ENCODE results near the gene TYW5. TPM values are rescaled to one million over a fixed set of nuclear protein-coding genes. Genes with fewer than 3 reads are reported as not detected.
"Not testable (repeated sequence)": the region's sequence is repeated elsewhere in the genome, so short reads cannot be mapped to it uniquely, and the experiment has no call there.

TYW5 gene
- total RNA-seq, 2 donors from 2014 or later, result 16.0 to 16.3 TPM

DNA sequence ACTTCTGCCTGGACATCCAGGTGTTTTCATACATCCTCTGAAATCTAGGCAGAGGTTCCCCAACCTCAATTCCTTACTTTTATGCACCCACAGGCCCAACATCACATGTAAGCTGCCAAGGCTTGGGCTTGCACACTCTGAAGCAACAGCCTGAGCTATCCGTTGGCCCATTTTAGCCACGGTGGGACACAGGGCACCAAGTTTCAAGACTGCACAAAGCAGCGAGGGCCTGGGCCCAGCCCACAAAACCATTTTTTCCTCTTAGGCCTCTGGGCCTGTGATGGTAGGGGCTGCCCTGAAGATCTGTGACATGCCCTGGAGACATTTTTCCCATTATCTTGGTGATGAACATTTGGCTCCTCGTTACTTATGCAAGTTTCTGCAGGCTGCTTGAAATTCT lies 38.3 kb downstream of the TYW5 start:
- no peaks in the 10 kb centered on the region for H3K27me3 Mint-ChIP-seq (ENCODE audit: insufficient read depth)
- Histone ChIP-seq H3K4me1 (ENCODE audit: control insufficient read depth, insufficient read depth, low read length) (no peaks in the 10 kb centered on the region), H3K4me3 (ENCODE audit: low read length) (peak overlapping the region; percentile 68), H3K27ac (ENCODE audit: low read depth, low read length) (no peak overlapping the region), H3K27me3 (ENCODE audit: control insufficient read depth, insufficient read depth, low read length, poor library complexity, severe bottlenecking) (no peaks in the 10 kb centered on the region), H3K9ac (ENCODE audit: extremely low read depth, low read length, poor library complexity, severe bottlenecking) (no peak overlapping the region), H3K36me3 (ENCODE audit: control insufficient read depth, insufficient read depth, low read length) (peaks cover 69% of the 10 kb centered on the region), H3K9me3 (ENCODE audit: control insufficient read depth, low read length) (peaks cover 54% of the 10 kb centered on the region)
- H3K27ac Mint-ChIP-seq, result no peak overlapping the region
- no peak overlapping the region for H3K4me3 Mint-ChIP-seq
- peaks cover 36% of the 10 kb centered on the region for H3K9me3 Mint-ChIP-seq
- no peak for DNase-seq
- TF ChIP-seq, protein P1, sequence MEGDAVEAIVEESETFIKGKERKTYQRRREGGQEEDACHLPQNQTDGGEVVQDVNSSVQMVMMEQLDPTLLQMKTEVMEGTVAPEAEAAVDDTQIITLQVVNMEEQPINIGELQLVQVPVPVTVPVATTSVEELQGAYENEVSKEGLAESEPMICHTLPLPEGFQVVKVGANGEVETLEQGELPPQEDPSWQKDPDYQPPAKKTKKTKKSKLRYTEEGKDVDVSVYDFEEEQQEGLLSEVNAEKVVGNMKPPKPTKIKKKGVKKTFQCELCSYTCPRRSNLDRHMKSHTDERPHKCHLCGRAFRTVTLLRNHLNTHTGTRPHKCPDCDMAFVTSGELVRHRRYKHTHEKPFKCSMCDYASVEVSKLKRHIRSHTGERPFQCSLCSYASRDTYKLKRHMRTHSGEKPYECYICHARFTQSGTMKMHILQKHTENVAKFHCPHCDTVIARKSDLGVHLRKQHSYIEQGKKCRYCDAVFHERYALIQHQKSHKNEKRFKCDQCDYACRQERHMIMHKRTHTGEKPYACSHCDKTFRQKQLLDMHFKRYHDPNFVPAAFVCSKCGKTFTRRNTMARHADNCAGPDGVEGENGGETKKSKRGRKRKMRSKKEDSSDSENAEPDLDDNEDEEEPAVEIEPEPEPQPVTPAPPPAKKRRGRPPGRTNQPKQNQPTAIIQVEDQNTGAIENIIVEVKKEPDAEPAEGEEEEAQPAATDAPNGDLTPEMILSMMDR (conservative IDR thresholded peaks at IDR 0.05), result no peak
- peaks cover 67% of the 10 kb centered on the region for H3K36me3 Mint-ChIP-seq (ENCODE audit: low read depth)
- 96 to 100% methylated on average over 3 to 4 of the region's 4 CpGs for WGBS, 2 experiments (ENCODE audit: insufficient coverage in 1 of 2, insufficient read length in 1 of 2)
- peaks cover 5% of the 10 kb centered on the region for H3K4me1 Mint-ChIP-seq

DNA sequence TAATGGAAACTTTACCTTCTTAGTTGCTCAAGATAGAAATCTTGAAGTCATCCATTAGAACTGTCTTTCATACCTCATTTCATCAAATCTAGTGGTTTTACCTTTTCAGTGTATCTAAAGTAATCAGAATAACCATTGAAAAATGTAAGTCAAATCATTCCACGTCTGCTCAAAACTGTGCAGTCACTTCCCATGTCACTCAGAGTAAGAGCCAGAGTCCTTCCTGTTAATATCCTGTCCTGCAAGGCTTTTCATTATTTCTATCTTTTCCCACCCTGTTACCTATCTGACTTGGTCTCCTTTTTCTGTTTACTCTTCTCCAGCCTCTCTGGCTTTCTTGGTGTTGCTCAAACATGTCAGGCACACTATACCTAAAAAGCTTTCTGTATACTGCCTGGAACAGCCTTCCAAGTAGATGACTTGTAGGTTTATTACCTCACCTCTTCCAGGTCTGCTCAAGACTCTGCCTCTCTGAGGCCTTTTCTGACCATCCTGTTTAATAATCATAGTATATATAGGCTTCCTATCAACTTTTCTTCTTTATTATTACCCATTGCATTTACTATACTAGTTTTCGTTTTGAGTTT lies 40.8 kb downstream of the TYW5 start:
- TF ChIP-seq, protein P1 (conservative IDR thresholded peaks at IDR 0.05), result no peak
- peaks cover 7% of the 10 kb centered on the region for H3K4me1 Mint-ChIP-seq
- H3K27ac Mint-ChIP-seq, result no peak overlapping the region
- H3K9me3 Mint-ChIP-seq, result peaks cover 32% of the 10 kb centered on the region
- no peak overlapping the region for H3K4me3 Mint-ChIP-seq
- Histone ChIP-seq H3K27ac (ENCODE audit: low read depth, low read length) (no peak overlapping the region), H3K27me3 (ENCODE audit: control insufficient read depth, insufficient read depth, low read length, poor library complexity, severe bottlenecking) (no peaks in the 10 kb centered on the region), H3K4me1 (ENCODE audit: control insufficient read depth, insufficient read depth, low read length) (no peaks in the 10 kb centered on the region), H3K4me3 (ENCODE audit: low read length) (peak overlapping the region; percentile 76), H3K9me3 (ENCODE audit: control insufficient read depth, low read length) (peaks cover 47% of the 10 kb centered on the region), H3K36me3 (ENCODE audit: control insufficient read depth, insufficient read depth, low read length) (peaks cover 55% of the 10 kb centered on the region), H3K9ac (ENCODE audit: extremely low read depth, low read length, poor library complexity, severe bottlenecking) (no peak overlapping the region)
- no peaks in the 10 kb centered on the region for H3K27me3 Mint-ChIP-seq (ENCODE audit: insufficient read depth)
- 96 to 100% methylated on average over 2 of the region's 2 CpGs for WGBS, 2 experiments (ENCODE audit: insufficient coverage in 1 of 2, insufficient read length in 1 of 2)
- H3K36me3 Mint-ChIP-seq (ENCODE audit: low read depth), result peaks cover 53% of the 10 kb centered on the region
- DNase-seq, result no peak

DNA sequence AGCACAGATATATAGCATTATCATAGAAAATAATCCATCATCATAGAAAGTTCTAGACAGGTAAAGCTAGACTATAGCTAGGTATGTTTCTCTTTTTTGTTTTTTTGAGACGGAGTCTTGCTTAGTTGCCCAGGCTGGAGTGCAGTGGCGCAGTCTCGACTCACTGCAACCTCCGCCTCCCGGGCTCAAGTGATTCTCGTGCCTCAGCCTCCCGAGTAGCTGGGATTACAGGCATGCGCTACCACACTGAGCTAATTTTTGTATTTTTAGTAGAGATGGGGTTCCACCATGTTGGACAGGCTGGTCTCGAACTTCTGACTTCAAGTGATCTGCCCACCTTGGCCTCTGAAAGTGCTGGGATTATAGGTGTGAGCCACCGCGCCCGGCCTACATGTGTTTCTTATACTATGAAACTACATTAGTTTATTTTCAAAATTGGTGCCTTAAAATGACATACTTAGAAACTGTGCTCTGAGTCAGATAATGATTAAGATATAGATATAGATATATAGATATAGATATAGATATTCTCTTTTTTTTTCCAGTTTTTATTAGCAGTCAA lies 42.7 kb downstream of the TYW5 start:
- H3K27ac Mint-ChIP-seq, result not testable (repeated sequence)
- 94 to 96% methylated on average over 3 to 12 of the region's 12 CpGs for WGBS, 2 experiments (ENCODE audit: insufficient coverage in 1 of 2, insufficient read length in 1 of 2)

More for the DNA sequence above, 42.7 kb downstream of the TYW5 start:
- H3K27ac ChIP-seq (ENCODE audit: low read depth, low read length); H3K27me3 Mint-ChIP-seq (ENCODE audit: insufficient read depth); H3K27me3 ChIP-seq (ENCODE audit: control insufficient read depth, insufficient read depth, low read length, poor library complexity, severe bottlenecking); H3K4me1 ChIP-seq (ENCODE audit: control insufficient read depth, insufficient read depth, low read length); H3K4me1 Mint-ChIP-seq; DNase-seq: not testable (repeated sequence)
- peaks cover 39% of the 10 kb centered on the region for H3K36me3 ChIP-seq (ENCODE audit: control insufficient read depth, insufficient read depth, low read length)
- H3K4me3 ChIP-seq (ENCODE audit: low read length), result peak overlapping the region; percentile 100
- H3K9ac ChIP-seq (ENCODE audit: extremely low read depth, low read length, poor library complexity, severe bottlenecking), result peak overlapping the region; percentile 90
- H3K4me3 Mint-ChIP-seq, result peak overlapping the region; percentile 89
- H3K36me3 Mint-ChIP-seq (ENCODE audit: low read depth), result peaks cover 37% of the 10 kb centered on the region
- peaks cover 34% of the 10 kb centered on the region for H3K9me3 ChIP-seq (ENCODE audit: control insufficient read depth, low read length)
- peaks cover 21% of the 10 kb centered on the region for H3K9me3 Mint-ChIP-seq
